ENCODE data around the gene EXOC2. TPM values are rescaled to one million over a fixed set of nuclear protein-coding genes. Genes with fewer than 3 reads are reported as not detected.

Gene EXOC2
- total RNA-seq, 1 donor: 18.6 TPM

- DNase-seq (ENCODE audit: low read depth in 2 of 3, low spot score in 2 of 3): no peak
These were observed 243.2 kb downstream of the EXOC2 start for GRCh38 chr6:449486-450419.

- no peak for DNase-seq (ENCODE audit: low read depth in 2 of 3, low spot score in 2 of 3)
These were observed 243.9 kb downstream of the EXOC2 start for GRCh38 chr6:449057-449430.

GRCh38 chr6:448296-449056 is 244.5 kb downstream of the EXOC2 start:
- DNase-seq (ENCODE audit: low read depth in 2 of 3, low spot score in 2 of 3): no peak

- DNase-seq (ENCODE audit: low read depth in 2 of 3, low spot score in 2 of 3): no peak
These were observed 245.4 kb downstream of the EXOC2 start for GRCh38 chr6:447381-448165.

- DNase-seq (ENCODE audit: low read depth in 2 of 3, low spot score in 2 of 3): peak in 1 of 3 donors; percentile 30
These were observed 246.2 kb downstream of the EXOC2 start for GRCh38 chr6:446418-447366.

- peak in 1 of 3 donors; percentile 19 for DNase-seq (ENCODE audit: low read depth in 2 of 3, low spot score in 2 of 3)
These were observed 247.1 kb downstream of the EXOC2 start for GRCh38 chr6:445571-446417.

- peak in 1 of 3 donors; percentile 55 for DNase-seq (ENCODE audit: low read depth in 2 of 3, low spot score in 2 of 3)
These were observed 248.2 kb downstream of the EXOC2 start for GRCh38 chr6:444653-445275.

- no peak for DNase-seq (ENCODE audit: low read depth in 2 of 3, low spot score in 2 of 3)
These were observed 249.2 kb downstream of the EXOC2 start for GRCh38 chr6:443621-444159.

- no peak for DNase-seq (ENCODE audit: low read depth in 2 of 3, low spot score in 2 of 3)
These were observed 251.6 kb downstream of the EXOC2 start for GRCh38 chr6:441126-441920.

GRCh38 chr6:439641-440167 is 253.2 kb downstream of the EXOC2 start:
- no peak for DNase-seq (ENCODE audit: low read depth in 2 of 3, low spot score in 2 of 3)

- DNase-seq (ENCODE audit: low read depth in 2 of 3, low spot score in 2 of 3): no peak
These were observed 254.2 kb downstream of the EXOC2 start for GRCh38 chr6:438634-439170.

GRCh38 chr6:437037-437392 is 255.9 kb downstream of the EXOC2 start:
- DNase-seq (ENCODE audit: low read depth in 2 of 3, low spot score in 2 of 3): no peak

GRCh38 chr6:436308-437036 is 256.5 kb downstream of the EXOC2 start:
- no peak for DNase-seq (ENCODE audit: low read depth in 2 of 3, low spot score in 2 of 3)

GRCh38 chr6:435441-436307 is 257.3 kb downstream of the EXOC2 start:
- no peak for DNase-seq (ENCODE audit: low read depth in 2 of 3, low spot score in 2 of 3)
